NT2/D1 (cell line): Measurements from ENCODE around the gene BID.

Experiments used
- YY1 ChIP-seq: IDR thresholded peaks from 2 replicates; pipeline ENCODE4 v1.6.1; 2011; ENCODE audit not compliant: insufficient read length, insufficient read depth
- ZNF274 ChIP-seq: IDR thresholded peaks from 2 replicates; pipeline ENCODE4 v1.6.1; 2011; ENCODE audit warnings: mild to moderate bottlenecking, low read depth, low read length

- TF ChIP-seq ZNF274 (no peak), YY1 (no peak)
Observed at GRCh38 chr22:17739196-17739975, 34.9 kb downstream of the BID start.
